PC-3 (cell line): ENCODE results near the gene AUTS2. TPM values are rescaled to one million over a fixed set of nuclear protein-coding genes. Genes with fewer than 3 reads are reported as not detected.

Source experiments
- ATAC-seq: fragments of 200-7000 bp; cut with Tn5 transposase; 2 replicates; pipeline ENCODE4 v1.9.1; 2020; ENCODE audit warnings: mild to moderate bottlenecking, moderate library complexity
- BruUV-seq: library from RNA; stranded (reverse); fragments of 400-500 nt; replicated peaks from 2 replicates; lab custom pipeline; 2021; lab: Mats Ljungman, UMichigan
- CTCF ChIA-PET: fragments of 300-600 bp; sonication (Branson Sonifier 250); formaldehyde crosslinking; loops from one replicate; lab custom pipeline; 2022; ENCODE audit warnings: antibody characterized with exemption; lab: Charles Lee
- POLR2A ChIA-PET: fragments of 300-600 bp; sonication (Branson Sonifier 250); formaldehyde crosslinking; loops from one replicate; lab custom pipeline; 2022; ENCODE audit warnings: antibody characterized with exemption; ENCODE audit not compliant: unreplicated experiment; lab: Charles Lee
- DNase-seq: peaks from one replicate; pipeline ENCODE4 v3.0.0-alpha.2; 2015
- H2AFZ ChIP-seq: fragments of 300-600 bp; sonication (generic); 2 replicates; pipeline ENCODE4 v1.6.0; 2016; ENCODE audit warnings: antibody characterized with exemption, low read length
- H3F3A ChIP-seq: fragments of 300-600 bp; sonication (generic); one replicate; pipeline ENCODE4 v1.6.0; 2017; ENCODE audit warnings: antibody characterized with exemption, low read length, control low read depth, mild to moderate bottlenecking; ENCODE audit not compliant: unreplicated experiment
- H3K27ac ChIP-seq: fragments of 300-600 bp; sonication (generic); 2 replicates; pipeline ENCODE4 v1.5.1; 2016; ENCODE audit warnings: mild to moderate bottlenecking, low read length
- H3K27me3 ChIP-seq: fragments of 300-600 bp; sonication (generic); 2 replicates; pipeline ENCODE4 v1.6.1; 2016; ENCODE audit warnings: low read length, mixed read lengths
- H3K36me3 ChIP-seq: fragments of 300-600 bp; sonication (generic); 2 replicates; pipeline ENCODE4 v1.6.1; 2016; ENCODE audit warnings: low read depth, mixed run types, low read length, mixed read lengths
- H3K4me1 ChIP-seq: fragments of 300-600 bp; sonication (generic); 2 replicates; pipeline ENCODE4 v1.5.1; 2016; ENCODE audit warnings: low read length; ENCODE audit not compliant: insufficient read depth
- H3K4me2 ChIP-seq: fragments of 300-600 bp; sonication (generic); 2 replicates; pipeline ENCODE4 v1.6.0; 2016; ENCODE audit warnings: low read length
- H3K4me3 ChIP-seq: fragments of 300-600 bp; sonication (generic); 2 replicates; pipeline ENCODE4 v1.5.1; 2016; ENCODE audit warnings: mild to moderate bottlenecking, low read length, mixed read lengths
- H3K79me2 ChIP-seq: fragments of 300-600 bp; sonication (generic); 2 replicates; pipeline ENCODE4 v1.6.1; 2017; ENCODE audit warnings: low read length, mixed read lengths
- H3K9ac ChIP-seq: fragments of 300-600 bp; sonication (generic); 2 replicates; pipeline ENCODE4 v1.6.0; 2016; ENCODE audit warnings: mild to moderate bottlenecking, low read length
- H3K9me2 ChIP-seq: fragments of 300-600 bp; sonication (generic); replicated peaks from 2 replicates; pipeline ENCODE4 v1.6.1; 2016; ENCODE audit warnings: mixed run types, low read length, mixed read lengths
- H3K9me3 ChIP-seq: fragments of 300-600 bp; sonication (generic); 2 replicates; pipeline ENCODE4 v1.6.1; 2016; ENCODE audit warnings: low read length, mixed read lengths
- H4K20me1 ChIP-seq: fragments of 300-600 bp; sonication (generic); 2 replicates; pipeline ENCODE4 v1.6.1; 2016; ENCODE audit warnings: low read length, mixed read lengths
- CTCF ChIP-seq: fragments of 300-600 bp; sonication (generic); conservative IDR thresholded peaks from 2 replicates; pipeline ENCODE4 v1.5.1; 2017; ENCODE audit warnings: antibody characterized with exemption, low read depth, mild to moderate bottlenecking, low read length
- EZH2 ChIP-seq: fragments of 300-600 bp; sonication (generic); IDR thresholded peaks from one replicate; pipeline ENCODE4 v1.6.1; 2017; ENCODE audit warnings: antibody characterized with exemption, mild to moderate bottlenecking, low read length; ENCODE audit not compliant: unreplicated experiment
- EZH2phosphoT487 ChIP-seq: fragments of 300-600 bp; sonication (generic); IDR thresholded peaks from 2 replicates; pipeline ENCODE4 v1.6.1; 2018; ENCODE audit warnings: mild to moderate bottlenecking, antibody characterized with exemption, low read length, borderline replicate concordance
- intact Hi-C: fragments of 100-400 bp; cut with micrococcal nuclease; formaldehyde crosslinking; loops from 2 replicates; pipeline ENCODE4 v1.9.0; 2023
- total RNA-seq: library from RNA; depleted of rRNA; stranded (reverse); fragments of >200 nt; gene quantifications from 2 replicates; pipeline ENCODE4 v1.2.3, GENCODE V29; 2014

The AUTS2 gene
- total RNA-seq, 1 experiment from 2014 or later = not detected

GRCh38 chr7:70500261-70500660 is 902.0 kb downstream of the AUTS2 start:
- ChIA-PET CTCF (no interaction called here), POLR2A (no interaction called here)
- BruUV-seq = no TSS peak
- DNase-seq (no peak), ATAC-seq (no peak)
- Histone ChIP-seq H3K79me2 (no peaks in the 10 kb centered on the region), H3K9ac (no peak overlapping the region), H3K4me2 (no peak overlapping the region), H4K20me1 (no peaks in the 10 kb centered on the region), H2AFZ (no peak overlapping the region), H3K9me3 (no peaks in the 10 kb centered on the region), H3K36me3 (no peaks in the 10 kb centered on the region), H3K4me3 (no peak overlapping the region), H3K9me2 (no peaks in the 10 kb centered on the region), H3K27me3 (no peaks in the 10 kb centered on the region), H3F3A (no peaks in the 10 kb centered on the region), H3K4me1 (no peaks in the 10 kb centered on the region), H3K27ac (no peak overlapping the region)
- TF ChIP-seq EZH2phosphoT487 (no peak), EZH2 (no peak), CTCF (no peak)
- intact Hi-C loops = no loop called here

- no peaks in the 10 kb centered on the region for H3K9me3 ChIP-seq
- no peaks in the 10 kb centered on the region for H3K4me1 ChIP-seq
- no peak overlapping the region for H3K4me3 ChIP-seq
- ChIA-PET CTCF (no interaction called here), POLR2A (no interaction called here)
- intact Hi-C loops = no loop called here
- ATAC-seq = no peak
- H3K36me3 ChIP-seq = no peaks in the 10 kb centered on the region
- no peak overlapping the region for H3K4me2 ChIP-seq
- H3K9me2 ChIP-seq = no peaks in the 10 kb centered on the region
- H3K27me3 ChIP-seq = no peaks in the 10 kb centered on the region
- no peak overlapping the region for H2AFZ ChIP-seq
- no peaks in the 10 kb centered on the region for H3F3A ChIP-seq
- no peak overlapping the region for H3K9ac ChIP-seq
- no peak for DNase-seq
- no peak for TF ChIP-seq CTCF
- TF ChIP-seq EZH2 = no peak
- no peak for TF ChIP-seq EZH2phosphoT487
- no peaks in the 10 kb centered on the region for H4K20me1 ChIP-seq
- H3K27ac ChIP-seq = no peak overlapping the region
- no TSS peak for BruUV-seq
- no peaks in the 10 kb centered on the region for H3K79me2 ChIP-seq
These were observed 904.0 kb downstream of the AUTS2 start for GRCh38 chr7:70502117-70502863.

- no peaks in the 10 kb centered on the region for H3F3A ChIP-seq
- H3K4me2 ChIP-seq = no peak overlapping the region
- no peaks in the 10 kb centered on the region for H3K79me2 ChIP-seq
- ATAC-seq (no peak), DNase-seq (no peak)
- no peaks in the 10 kb centered on the region for H3K4me1 ChIP-seq
- H4K20me1 ChIP-seq = no peaks in the 10 kb centered on the region
- no peak overlapping the region for H3K27ac ChIP-seq
- CTCF ChIA-PET = no interaction called here
- no peak overlapping the region for H3K9ac ChIP-seq
- H2AFZ ChIP-seq = no peak overlapping the region
- no peaks in the 10 kb centered on the region; the same call in 1 of the 2 replicates for H3K9me3 ChIP-seq
- no peaks in the 10 kb centered on the region for H3K36me3 ChIP-seq
- H3K9me2 ChIP-seq = no peaks in the 10 kb centered on the region
- no peak overlapping the region for H3K4me3 ChIP-seq
- no TSS peak for BruUV-seq
- intact Hi-C loops = no loop called here
- TF ChIP-seq EZH2 = no peak
- TF ChIP-seq CTCF = no peak
- TF ChIP-seq EZH2phosphoT487 = no peak
- H3K27me3 ChIP-seq = no peaks in the 10 kb centered on the region
- POLR2A ChIA-PET = no interaction called here
These were observed 906.0 kb downstream of the AUTS2 start for GRCh38 chr7:70504254-70504653.
